Left lung (tissue), 10 donors: Measurements from ENCODE around the gene SEPTIN7. TPM values are rescaled to one million over a fixed set of nuclear protein-coding genes. Genes with fewer than 3 reads are reported as not detected.

Experiments
- ATAC-seq: fragments of 200-7000 bp; cut with Tn5 transposase; one replicate; pipeline ENCODE4 v1.9.1; 2020; ENCODE audit warnings: moderate library complexity
- DNase-seq, 4 donors: peaks; one replicate each; pipeline ENCODE4 v3.0.0-alpha.2; 2013 to 2020
- H3K27ac ChIP-seq, 2 donors: fragments of 200-600 bp; sonication (generic) in 1 of 2; one replicate each; pipeline versions ENCODE4 v1.5.0 to v1.8.0; 2020 to 2021
- H3K27me3 ChIP-seq, 2 donors: fragments of 200-600 bp; sonication (generic) in 1 of 2; one replicate each; pipeline versions ENCODE4 v1.5.0 to v1.8.0; 2020 to 2021
- H3K36me3 ChIP-seq, 2 donors: fragments of 200-600 bp; sonication (generic) in 1 of 2; one replicate each; pipeline versions ENCODE4 v1.5.0 to v1.8.0; 2020 to 2021
- H3K4me1 ChIP-seq, 2 donors: fragments of 200-600 bp; one replicate each; pipeline ENCODE4 v1.8.0; 2021
- H3K4me3 ChIP-seq, 2 donors: fragments of 200-600 bp; sonication (generic) in 1 of 2; one replicate each; pipeline versions ENCODE4 v1.5.0 to v1.8.0; 2020 to 2021; ENCODE audit warnings: mild to moderate bottlenecking in 1 of 2
- H3K9me3 ChIP-seq, 2 donors: fragments of 200-600 bp; sonication (generic) in 1 of 2; one replicate each; pipeline versions ENCODE4 v1.5.0 to v1.8.0; 2020 to 2021
- CTCF ChIP-seq, 2 donors: fragments of 200-600 bp; sonication (generic) in 1 of 2; IDR thresholded peaks; one replicate each; pipeline versions ENCODE4 v1.5.0 to v1.8.0; 2021; ENCODE audit warnings: antibody characterized with exemption in 2 of 2
- intact Hi-C, 2 donors: fragments of 100-400 bp; cut with DNase I; formaldehyde crosslinking; loops; one replicate each; pipeline versions ENCODE4 v1.11.2 to v1.14.2; 2022
- polyA plus RNA-seq, 6 donors: library from polyadenylated mRNA; unstranded; fragments of 120-200 nt; gene quantifications; one replicate each; pipeline ENCODE4 v1.2.1, GENCODE V29; 2013; ENCODE audit not compliant: insufficient read length in 6 of 6
- total RNA-seq, 2 donors: library from RNA; stranded (reverse); fragmentation: NEBNext Ultra II Directional; extraction: Animal tissue kit (Norgen Biotek cat#: 25700); gene quantifications; one replicate each; pipeline ENCODE4 v1.2.1, GENCODE V29; 2021
- donor health status: DM: no; HTN: yes; CAD: no.
- donor health status: DM: no; HTN: no; CAD: no.

SEPTIN7 gene
- total and polyA plus RNA-seq, 8 donors: 174 to 511 (median 440) TPM

GRCh38 chr7:35802649-35803048 is 1.8 kb downstream of the SEPTIN7 start:
- Histone ChIP-seq H3K4me1 (peaks cover 21 to 58% of the 10 kb centered on the region in 2 donors), H3K27ac (peak overlapping the region; percentile 98 to 99), H3K9me3 (no peaks in the 10 kb centered on the region), H3K4me3 (peak overlapping the region in 1 of 2 donors; percentile 93), H3K36me3 (no peaks in the 10 kb centered on the region), H3K27me3 (no peaks in the 10 kb centered on the region)
- DNase-seq: no peak
- no peak for TF ChIP-seq CTCF (IDR thresholded peaks at IDR 0.05)
- ATAC-seq: no peak
- intact Hi-C loops: loop anchor here in 1 of 2 donors (10.0 kb wide), 1 partner anchor 98 kb away; no protein-coding TSS in a partner anchor

- no peak overlapping the region for H3K4me3 ChIP-seq
- TF ChIP-seq CTCF (IDR thresholded peaks at IDR 0.05): no peak
- intact Hi-C loops: loop anchor here in 1 of 2 donors (10.0 kb wide), 1 partner anchor 100 kb away; no protein-coding TSS in a partner anchor
- DNase-seq: no peak
- no peak overlapping the region for H3K27ac ChIP-seq
- ATAC-seq: no peak
- H3K36me3 ChIP-seq: no peaks in the 10 kb centered on the region
- H3K9me3 ChIP-seq: no peaks in the 10 kb centered on the region
- no peaks in the 10 kb centered on the region for H3K27me3 ChIP-seq
- H3K4me1 ChIP-seq: peaks cover 18 to 54% of the 10 kb centered on the region in 2 donors
Observed at GRCh38 chr7:35804231-35804970, 3.5 kb downstream of the SEPTIN7 start.

- H3K27me3 ChIP-seq: no peaks in the 10 kb centered on the region
- peaks cover 17 to 52% of the 10 kb centered on the region in 2 donors for H3K4me1 ChIP-seq
- ATAC-seq: no peak
- H3K4me3 ChIP-seq: no peak overlapping the region
- no peak overlapping the region for H3K27ac ChIP-seq
- no peak for TF ChIP-seq CTCF (IDR thresholded peaks at IDR 0.05)
- DNase-seq: no peak
- no peaks in the 10 kb centered on the region for H3K9me3 ChIP-seq
- intact Hi-C loops: loop anchor here in 1 of 2 donors (10.0 kb wide), 1 partner anchor 101 kb away; no protein-coding TSS in a partner anchor
- no peaks in the 10 kb centered on the region for H3K36me3 ChIP-seq
Observed at GRCh38 chr7:35805876-35806275, 5.0 kb downstream of the SEPTIN7 start.

- intact Hi-C loops: no loop called here
- H3K9me3 ChIP-seq: peaks cover 0 to 5% of the 10 kb centered on the region in 2 donors
- H3K4me3 ChIP-seq: no peak overlapping the region
- H3K36me3 ChIP-seq: no peaks in the 10 kb centered on the region
- H3K4me1 ChIP-seq: peaks cover 0 to 27% of the 10 kb centered on the region in 2 donors
- ATAC-seq: peak; percentile 72
- TF ChIP-seq CTCF (IDR thresholded peaks at IDR 0.05): no peak
- H3K27me3 ChIP-seq: no peaks in the 10 kb centered on the region
- no peak overlapping the region for H3K27ac ChIP-seq
- no peak for DNase-seq
Observed at GRCh38 chr7:35816514-35816913, 15.7 kb downstream of the SEPTIN7 start.

- TF ChIP-seq CTCF (IDR thresholded peaks at IDR 0.05): no peak
- no peak for DNase-seq
- no peaks in the 10 kb centered on the region for H3K36me3 ChIP-seq
- no peak overlapping the region for H3K27ac ChIP-seq
- H3K4me1 ChIP-seq: peaks cover 0 to 21% of the 10 kb centered on the region in 2 donors
- H3K4me3 ChIP-seq: no peak overlapping the region
- no peaks in the 10 kb centered on the region for H3K27me3 ChIP-seq
- peaks cover 0 to 5% of the 10 kb centered on the region in 2 donors for H3K9me3 ChIP-seq
- intact Hi-C loops: no loop called here
- ATAC-seq: no peak
Observed at GRCh38 chr7:35817181-35817580, 16.3 kb downstream of the SEPTIN7 start.
